Lower leg skin (tissue), 4 donors: ENCODE measurements around the gene NIPBL. TPM values are rescaled to one million over a fixed set of nuclear protein-coding genes. Genes with fewer than 3 reads are reported as not detected.

ENCODE experiments used
- DNase-seq, 2 donors: peaks; one replicate each; pipeline ENCODE4 v3.0.0-alpha.2; 2019; ENCODE audit warnings: low spot score in 2 of 2
- H3K4me3 ChIP-seq: fragments of 200-600 bp; sonication (generic); 2 replicates; pipeline ENCODE4 v1.5.1; 2017; ENCODE audit warnings: mild to moderate bottlenecking, low read depth; ENCODE audit not compliant: poor library complexity, severe bottlenecking
- CTCF ChIP-seq, 3 donors: fragments of 450-650 bp; IDR thresholded peaks; one replicate each; pipeline ENCODE4 v1.5.1; 2016; ENCODE audit warnings: antibody characterized with exemption in 3 of 3, mild to moderate bottlenecking in 3 of 3, moderate library complexity in 2 of 3
- POLR2A ChIP-seq, 2 donors: fragments of 450-650 bp; IDR thresholded peaks; one replicate each; pipeline ENCODE4 v1.6.1; 2016 to 2017; ENCODE audit warnings: antibody characterized with exemption in 2 of 2, mild to moderate bottlenecking in 1 of 2, moderate library complexity in 1 of 2
- WGBS, 2 donors: methylation state at CpG; one replicate each; pipeline ENCODE4 v1.1.5; 2018; 5-methylcytosine and 5-hydroxymethylcytosine counted together
- intact Hi-C: fragments of 100-400 bp; cut with DNase I; formaldehyde crosslinking; loops from one replicate; pipeline ENCODE4 v1.15.0; 2023; ENCODE audit warnings: low total_unique reads
- total RNA-seq, 4 donors: library from RNA; depleted of rRNA; stranded (reverse); fragments of >200 nt; gene quantifications; one replicate each; pipeline ENCODE4 v1.1.0, GENCODE V29; 2016

NIPBL gene
- total RNA-seq, 4 donors from 2014 or later: 39.0 to 56.9 (median 49.4) TPM

- no peak overlapping the region for H3K4me3 ChIP-seq
- 76 to 89% methylated on average over 1 of the region's 1 CpG for WGBS, 2 donors
- no peak for DNase-seq
- no peak for TF ChIP-seq POLR2A (IDR thresholded peaks at IDR 0.05)
- no peak for TF ChIP-seq CTCF (IDR thresholded peaks at IDR 0.05)
- intact Hi-C loops: no loop called here
Measured at GRCh38 chr5:36943584-36943983, 67.0 kb downstream of the NIPBL start.

DNA sequence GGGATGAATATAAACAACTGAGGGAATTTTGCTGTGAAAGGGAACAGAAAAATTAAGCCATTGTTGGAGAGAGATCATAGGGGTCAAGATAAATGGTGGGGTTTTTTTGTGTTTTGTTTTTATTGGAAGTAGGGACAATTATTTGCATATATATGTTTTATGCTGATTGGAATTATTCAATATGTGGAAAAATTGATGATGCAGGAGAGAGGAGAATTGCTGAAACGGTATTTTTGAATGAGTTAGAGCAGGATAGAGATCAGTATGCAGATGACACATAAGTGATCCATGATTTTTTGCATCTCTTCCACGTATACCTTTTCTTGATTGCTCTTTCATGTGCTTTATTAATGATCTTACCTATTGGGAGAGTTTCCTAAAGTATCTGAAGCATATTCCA lies 67.5 kb downstream of the NIPBL start:
- no peak overlapping the region for H3K4me3 ChIP-seq
- intact Hi-C loops: no loop called here
- 61 to 69% methylated on average over 2 of the region's 2 CpGs for WGBS, 2 donors
- TF ChIP-seq POLR2A (IDR thresholded peaks at IDR 0.05) (no peak), CTCF (IDR thresholded peaks at IDR 0.05) (no peak)
- no peak for DNase-seq

DNA sequence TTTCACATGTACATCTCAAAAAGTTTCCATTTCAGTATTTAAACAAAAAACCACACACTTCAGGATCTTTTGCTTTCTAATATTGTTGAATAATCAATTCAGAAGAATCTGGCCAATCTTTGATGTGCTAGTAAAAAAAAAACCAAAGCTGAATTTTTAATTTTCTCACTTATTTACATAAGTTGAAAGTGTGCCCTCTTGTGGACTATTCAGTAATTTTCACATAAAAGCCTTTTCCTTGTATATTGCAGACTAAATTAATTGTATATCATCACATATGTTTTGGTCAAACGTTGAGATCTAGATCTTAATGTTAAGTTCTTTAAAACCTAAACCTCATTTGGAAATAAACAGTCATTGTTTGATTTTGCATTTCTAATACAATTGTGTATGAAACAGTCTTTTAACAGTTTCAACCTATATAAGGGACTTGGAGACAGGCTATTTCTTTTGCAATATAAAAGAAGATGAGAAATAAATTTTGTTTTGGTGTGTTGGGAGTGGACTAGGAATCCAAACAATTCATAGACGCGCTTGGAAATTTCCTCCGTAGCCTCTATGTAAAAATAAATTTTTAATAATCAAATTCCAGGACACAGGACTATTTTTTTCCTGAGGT lies 68.1 kb downstream of the NIPBL start:
- 65 to 70% methylated on average over 4 of the region's 4 CpGs for WGBS, 2 donors
- no peak for DNase-seq
- no peak overlapping the region for H3K4me3 ChIP-seq
- intact Hi-C loops: no loop called here
- no peak for TF ChIP-seq POLR2A (IDR thresholded peaks at IDR 0.05)
- TF ChIP-seq CTCF (IDR thresholded peaks at IDR 0.05): no peak

DNA sequence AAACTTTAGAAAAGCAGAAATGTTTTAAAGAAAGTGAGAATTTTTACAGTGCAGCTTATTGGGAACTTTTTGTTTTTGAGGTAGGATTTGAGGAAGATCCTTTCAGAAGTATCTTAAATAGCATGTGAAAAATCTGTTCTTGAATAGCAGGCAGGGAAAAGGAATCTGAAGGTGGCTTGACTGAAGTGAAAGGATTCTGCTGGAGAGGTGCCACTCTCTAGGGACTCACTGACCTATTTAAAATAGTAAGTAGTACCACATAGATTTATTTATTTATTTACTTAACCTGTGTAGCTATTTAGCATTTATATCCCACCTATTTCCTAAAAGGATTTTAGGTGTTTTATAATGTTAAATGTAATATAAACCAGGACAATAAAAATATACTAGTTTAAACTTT lies 69.1 kb downstream of the NIPBL start:
- TF ChIP-seq POLR2A (IDR thresholded peaks at IDR 0.05): no peak
- TF ChIP-seq CTCF (IDR thresholded peaks at IDR 0.05): no peak
- H3K4me3 ChIP-seq: no peak overlapping the region
- DNase-seq: no peak
- intact Hi-C loops: no loop called here

GRCh38 chr5:36946101-36946500 lies 69.5 kb downstream of the NIPBL start:
- H3K4me3 ChIP-seq: no peak overlapping the region
- no peak for DNase-seq
- TF ChIP-seq POLR2A (IDR thresholded peaks at IDR 0.05) (no peak), CTCF (IDR thresholded peaks at IDR 0.05) (no peak)
- intact Hi-C loops: no loop called here

GRCh38 chr5:36948041-36948440 lies 71.5 kb downstream of the NIPBL start:
- H3K4me3 ChIP-seq: no peak overlapping the region
- DNase-seq: no peak
- intact Hi-C loops: no loop called here
- TF ChIP-seq CTCF (IDR thresholded peaks at IDR 0.05) (no peak), POLR2A (IDR thresholded peaks at IDR 0.05) (no peak)
